Smooth muscle cell (in vitro differentiated cells): ENCODE data around the gene MBLAC1. TPM values are rescaled to one million over a fixed set of nuclear protein-coding genes. Genes with fewer than 3 reads are reported as not detected.

ENCODE experiments used
- DNase-seq: peaks from one replicate; lab custom pipeline; 2025; ENCODE audit not compliant: unreplicated experiment; lab: John Stamatoyannopoulos, UW
- H2AFZ ChIP-seq: fragments of 200-600 bp; sonication (generic); 2 replicates; pipeline ENCODE4 v1.6.0; 2016; ENCODE audit warnings: antibody characterized with exemption, low read depth, mild to moderate bottlenecking
- H3F3A ChIP-seq: fragments of 200-600 bp; sonication (generic); 2 replicates; pipeline ENCODE4 v1.6.0; 2017; ENCODE audit warnings: antibody characterized with exemption, low read depth
- H3K27ac ChIP-seq: fragments of 200-600 bp; sonication (generic); 2 replicates; pipeline ENCODE4 v1.5.1; 2016; ENCODE audit warnings: low read depth, mild to moderate bottlenecking
- H3K27me3 ChIP-seq: fragments of 200-600 bp; sonication (generic); 2 replicates; pipeline ENCODE4 v1.6.1; 2016; ENCODE audit warnings: low read depth, mild to moderate bottlenecking
- H3K36me3 ChIP-seq: fragments of 200-600 bp; sonication (generic); 2 replicates; pipeline ENCODE4 v1.5.1; 2016; ENCODE audit warnings: low read depth
- H3K4me1 ChIP-seq: fragments of 200-600 bp; sonication (generic); 2 replicates; pipeline ENCODE4 v1.5.1; 2016; ENCODE audit warnings: low read depth
- H3K4me2 ChIP-seq: fragments of 200-600 bp; sonication (generic); 2 replicates; pipeline ENCODE4 v1.6.0; 2016; ENCODE audit warnings: mild to moderate bottlenecking
- H3K4me3 ChIP-seq: fragments of 200-600 bp; sonication (generic); 2 replicates; pipeline ENCODE4 v1.5.1; 2016; ENCODE audit warnings: mild to moderate bottlenecking
- H3K79me2 ChIP-seq: fragments of 200-600 bp; sonication (generic); 2 replicates; pipeline ENCODE4 v1.6.0; 2016; ENCODE audit warnings: low read depth, mild to moderate bottlenecking
- H3K9ac ChIP-seq: fragments of 200-600 bp; sonication (generic); 2 replicates; pipeline ENCODE4 v1.6.0; 2016; ENCODE audit warnings: low read depth
- H3K9me3 ChIP-seq: fragments of 200-600 bp; sonication (generic); replicated peaks from 2 replicates; pipeline ENCODE4 v1.5.1; 2016; ENCODE audit warnings: low read depth
- H4K20me1 ChIP-seq: fragments of 200-600 bp; sonication (generic); 2 replicates; pipeline ENCODE4 v1.6.0; 2016; ENCODE audit warnings: low read depth
- CTCF ChIP-seq: fragments of 200-600 bp; sonication (generic); IDR thresholded peaks from 2 replicates; pipeline ENCODE4 v1.5.1; 2017; ENCODE audit warnings: borderline replicate concordance, mild to moderate bottlenecking, antibody characterized with exemption; ENCODE audit not compliant: insufficient read depth, poor library complexity, severe bottlenecking
- WGBS: methylation state at CpG from one replicate; pipeline ENCODE4 v1.1.7; 2016; ENCODE audit warnings: low lambda C conversion rate; 5-methylcytosine and 5-hydroxymethylcytosine counted together
- polyA plus RNA-seq: library from polyadenylated mRNA; unstranded; fragments of >200 nt; fragmentation: Nextera tagmentation; extraction: Ambion mirVana; gene quantifications from 2 replicates; pipeline ENCODE4 v1.2.1, GENCODE V29; 2016
- total RNA-seq: library from RNA; depleted of rRNA; stranded (reverse); fragments of >200 nt; gene quantifications from 2 replicates; pipeline ENCODE4 v1.2.3, GENCODE V29; 2014

The MBLAC1 gene
- 0.76 and 2.4 TPM in 2 replicates for total RNA-seq
- 2.3 and 3.1 TPM in 2 replicates for polyA plus RNA-seq

GRCh38 chr7:100126931-100127865 is at the start of gene MBLAC1:
Gene MBLAC1 (plus strand): TSS chr7:100126967. CDS start chr7:100127396, 429 bp downstream.
- no peaks in the 10 kb centered on the region for H3K36me3 ChIP-seq
- WGBS: under 1% methylated on average over 54 of the region's 85 CpGs
- H3K9ac ChIP-seq: peak within 1 kb of the TSS; percentile 95
- peaks cover 6% of the 10 kb centered on the region for H3F3A ChIP-seq
- no peaks in the 10 kb centered on the region for H3K9me3 ChIP-seq
- peak within 1 kb of the TSS; percentile 99 for H2AFZ ChIP-seq
- H3K4me2 ChIP-seq: peak within 1 kb of the TSS; percentile 97
- DNase-seq: peak; percentile 62
- H3K4me3 ChIP-seq: peak within 1 kb of the TSS; percentile 98
- no peaks in the 10 kb centered on the region for H4K20me1 ChIP-seq
- peaks cover 5% of the 10 kb centered on the region for H3K4me1 ChIP-seq
- no peaks in the 10 kb centered on the region for H3K79me2 ChIP-seq
- no peaks in the 10 kb centered on the region for H3K27me3 ChIP-seq
- no peak for TF ChIP-seq CTCF
- H3K27ac ChIP-seq: peak within 1 kb of the TSS; percentile 95

GRCh38 chr7:100077205-100077604 is 49.6 kb upstream of the MBLAC1 start:
- H4K20me1 ChIP-seq: peaks cover 28% of the 10 kb centered on the region
- no peak overlapping the region for H2AFZ ChIP-seq
- WGBS: 98% methylated on average over 4 of the region's 4 CpGs
- peaks cover 12% of the 10 kb centered on the region for H3K4me1 ChIP-seq
- H3K27me3 ChIP-seq: no peaks in the 10 kb centered on the region
- DNase-seq: no peak
- peaks cover 72% of the 10 kb centered on the region for H3K79me2 ChIP-seq
- no peak overlapping the region for H3K4me3 ChIP-seq
- no peak for TF ChIP-seq CTCF
- H3K27ac ChIP-seq: no peak overlapping the region
- H3K36me3 ChIP-seq: peaks cover 45% of the 10 kb centered on the region
- peaks cover 9% of the 10 kb centered on the region for H3K9me3 ChIP-seq
- no peaks in the 10 kb centered on the region for H3F3A ChIP-seq
- no peak overlapping the region for H3K4me2 ChIP-seq
- no peak overlapping the region for H3K9ac ChIP-seq

- Histone ChIP-seq H3F3A (no peaks in the 10 kb centered on the region), H3K9ac (no peak overlapping the region), H3K27me3 (no peaks in the 10 kb centered on the region), H3K4me1 (peaks cover 12% of the 10 kb centered on the region), H3K4me2 (peak overlapping the region; percentile 100), H3K4me3 (no peak overlapping the region), H3K79me2 (peaks cover 72% of the 10 kb centered on the region), H3K36me3 (peaks cover 26% of the 10 kb centered on the region), H2AFZ (no peak overlapping the region), H3K27ac (peak overlapping the region; percentile 93), H4K20me1 (peaks cover 28% of the 10 kb centered on the region), H3K9me3 (no peaks in the 10 kb centered on the region)
- no peak for DNase-seq
- WGBS: 96% methylated on average over 7 of the region's 7 CpGs
- no peak for TF ChIP-seq CTCF
Measured at GRCh38 chr7:100079024-100079560, 47.7 kb upstream of the MBLAC1 start.
